ENCODE results near the gene GHRH.

The GHRH gene

GRCh38 chr20:37202267-37202943 lies 59.2 kb downstream of the GHRH start:
- FAIRE-seq, result peak; percentile 78

- no peak for FAIRE-seq
These were observed 59.8 kb downstream of the GHRH start for GRCh38 chr20:37201827-37202162.

Measured in endometrium (tissue), 2 donors.